SK-N-MC (cell line): ENCODE measurements around the gene P2RX3.

Source experiments
- DNase-seq: peaks from one replicate; pipeline ENCODE4 v3.0.0-alpha.2; 2011; ENCODE audit warnings: low read depth, low spot score
- H3K27ac ChIP-seq: fragments of 200-600 bp; sonication (generic); 2 replicates; pipeline ENCODE4 v1.5.1; 2016; ENCODE audit warnings: mixed run types
- H3K36me3 ChIP-seq: fragments of 200-600 bp; sonication (generic); 2 replicates; pipeline ENCODE4 v1.6.1; 2017; ENCODE audit warnings: antibody characterized with exemption, low read length, mixed read lengths; ENCODE audit not compliant: insufficient read depth
- H3K4me3 ChIP-seq: fragments of 200-600 bp; sonication (generic); 2 replicates; pipeline ENCODE4 v1.5.1; 2016
- H3K9ac ChIP-seq: fragments of 200-600 bp; sonication (generic); 2 replicates; pipeline ENCODE4 v1.8.0; 2017; ENCODE audit warnings: mixed run types, mixed read lengths; ENCODE audit not compliant: insufficient read length
- H3K9me3 ChIP-seq: fragments of 200-600 bp; sonication (generic); 2 replicates; pipeline ENCODE4 v1.6.1; 2017; ENCODE audit warnings: low read depth, mild to moderate bottlenecking, antibody characterized with exemption, low read length, moderate library complexity, mixed read lengths
- EZH2 ChIP-seq: fragments of 200-600 bp; sonication (generic); IDR thresholded peaks from one replicate; pipeline ENCODE4 v1.6.1; 2017; ENCODE audit warnings: antibody characterized with exemption
- FOXP2 ChIP-seq: optimal IDR thresholded peaks from 2 replicates; pipeline ENCODE3; 2011; ENCODE audit warnings: mild to moderate bottlenecking, moderate library complexity; ENCODE audit not compliant: insufficient read depth; ENCODE audit errors: extremely low read length, control extremely low read depth
- POLR2AphosphoS5 ChIP-seq: IDR thresholded peaks from 2 replicates; pipeline ENCODE4 v1.6.1; 2012; ENCODE audit warnings: mild to moderate bottlenecking, low read depth, low read length, borderline replicate concordance

The P2RX3 gene

GRCh38 chr11:57324886-57325734 lies 13.0 kb upstream of the P2RX3 start, which contains the start of gene TNKS1BP1:
Gene TNKS1BP1, minus strand, starts transcription at chr11:57324952. Its CDS starts 3,067 bp downstream, at chr11:57321885.
- DNase-seq, result peak; percentile 75
- peak within 1 kb of the TSS; percentile 97 for H3K27ac ChIP-seq
- H3K9me3 ChIP-seq, result no peaks in the 10 kb centered on the region
- peak within 1 kb of the TSS; percentile 79 for H3K4me3 ChIP-seq
- H3K9ac ChIP-seq, result peak within 1 kb of the TSS; percentile 90
- TF ChIP-seq EZH2, result no peak
- no peak for TF ChIP-seq FOXP2
- TF ChIP-seq POLR2AphosphoS5, result peak; percentile 72
- peaks cover 65% of the 10 kb centered on the region for H3K36me3 ChIP-seq

DNA sequence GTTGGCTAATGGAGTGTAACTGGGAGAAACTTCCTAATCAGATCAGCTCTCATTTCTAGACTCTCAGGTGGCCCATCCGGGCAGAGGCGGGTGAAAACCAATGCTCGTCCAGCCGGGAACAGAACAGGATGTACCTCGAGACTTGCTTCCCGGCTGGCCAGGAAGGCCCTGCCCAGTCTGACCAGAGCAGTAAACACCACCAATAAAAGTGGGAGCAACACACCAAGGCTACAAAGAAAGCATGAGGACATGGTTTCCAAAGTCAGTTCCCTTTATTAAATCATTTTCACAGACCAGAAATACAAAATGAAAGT lies 12.5 kb upstream of the P2RX3 start:
- H3K9me3 ChIP-seq, result no peaks in the 10 kb centered on the region
- no peak for TF ChIP-seq FOXP2
- no peak for TF ChIP-seq POLR2AphosphoS5
- no peak for TF ChIP-seq EZH2
- no peak for DNase-seq
- peaks cover 65% of the 10 kb centered on the region for H3K36me3 ChIP-seq
- H3K9ac ChIP-seq, result peak overlapping the region; percentile 90
- H3K4me3 ChIP-seq, result peak overlapping the region; percentile 79
- peak overlapping the region; percentile 97 for H3K27ac ChIP-seq

DNA sequence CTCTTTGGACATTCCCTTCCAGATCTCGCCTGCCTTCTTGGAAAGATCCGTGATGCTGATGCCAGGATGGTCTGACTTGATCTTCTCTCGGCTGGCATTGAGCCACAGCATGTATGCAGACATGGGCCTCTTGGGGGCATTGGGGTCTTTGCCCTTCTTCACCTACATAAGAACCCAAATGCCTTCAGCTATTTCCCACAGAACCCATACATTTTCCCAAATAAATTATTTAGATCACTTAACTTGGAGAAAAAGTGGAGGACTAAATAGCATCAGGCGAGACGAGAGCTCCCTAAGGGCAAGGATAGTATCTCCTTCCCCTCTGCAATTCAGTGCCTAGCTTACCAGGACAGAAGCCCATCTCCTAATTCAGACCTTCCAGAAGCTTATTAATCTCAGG lies 10.4 kb upstream of the P2RX3 start:
- H3K9ac ChIP-seq, result no peak overlapping the region
- TF ChIP-seq EZH2, result no peak
- no peak for TF ChIP-seq FOXP2
- TF ChIP-seq POLR2AphosphoS5, result no peak

DNA sequence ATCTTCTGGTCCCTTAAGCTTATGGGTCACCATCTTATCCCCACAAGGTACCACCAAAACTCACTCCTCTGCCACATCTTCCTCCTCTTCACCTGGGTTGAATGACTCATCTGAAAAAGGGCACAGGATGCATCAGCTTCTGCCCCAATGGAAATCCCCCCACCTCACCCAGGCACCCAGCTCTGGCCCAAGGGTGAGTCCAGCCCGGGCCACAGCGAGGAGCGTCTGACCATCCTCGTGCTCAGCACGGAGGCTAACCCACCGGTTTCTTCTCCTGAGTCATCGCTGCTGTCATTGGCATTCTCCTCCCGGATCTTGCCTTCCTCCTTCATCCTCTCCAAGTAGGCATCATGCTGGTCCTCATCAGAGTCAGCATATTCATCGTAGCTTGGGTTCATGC lies 8.1 kb upstream of the P2RX3 start:
- Histone ChIP-seq H3K36me3 (peaks cover 96% of the 10 kb centered on the region), H3K4me3 (no peak overlapping the region), H3K27ac (no peak overlapping the region), H3K9ac (no peak overlapping the region), H3K9me3 (no peaks in the 10 kb centered on the region)
- DNase-seq, result no peak
- no peak for TF ChIP-seq EZH2
- no peak for TF ChIP-seq POLR2AphosphoS5
- no peak for TF ChIP-seq FOXP2

More for the DNA sequence above, 10.4 kb upstream of the P2RX3 start:
- H3K27ac ChIP-seq, result peak overlapping the region; percentile 38; the same call in 1 of the 2 replicates
- peaks cover 75% of the 10 kb centered on the region for H3K36me3 ChIP-seq
- H3K4me3 ChIP-seq, result no peak overlapping the region
- DNase-seq, result no peak
- H3K9me3 ChIP-seq, result no peaks in the 10 kb centered on the region

DNA sequence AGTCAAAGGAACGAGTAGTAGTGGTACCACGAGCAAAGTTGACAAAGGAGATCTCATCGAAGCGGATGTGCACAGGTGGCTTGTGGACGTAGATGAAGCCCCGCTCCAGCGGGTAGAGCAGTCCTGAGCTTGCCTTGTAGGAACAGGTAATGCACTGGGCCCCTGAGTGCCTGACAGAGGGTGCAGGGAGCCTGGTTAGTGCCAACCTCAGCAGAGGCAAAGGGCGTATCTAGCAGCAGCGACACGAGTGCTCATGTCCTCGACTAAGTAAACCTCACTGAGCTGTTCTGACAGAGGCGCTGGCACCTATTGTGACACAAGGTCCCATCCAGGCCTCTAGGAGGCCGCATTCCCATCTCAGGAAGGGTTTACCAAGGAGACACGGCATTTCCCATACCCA lies 6.4 kb upstream of the P2RX3 start:
- no peak overlapping the region for H3K4me3 ChIP-seq
- H3K9ac ChIP-seq, result no peak overlapping the region
- H3K9me3 ChIP-seq, result no peaks in the 10 kb centered on the region
- no peak for DNase-seq
- peaks cover 80% of the 10 kb centered on the region for H3K36me3 ChIP-seq
- H3K27ac ChIP-seq, result no peak overlapping the region
- TF ChIP-seq POLR2AphosphoS5 (no peak), EZH2 (no peak), FOXP2 (no peak)

- H3K9ac ChIP-seq, result peak overlapping the region; percentile 96
- TF ChIP-seq EZH2, result no peak
- peaks cover 69% of the 10 kb centered on the region for H3K36me3 ChIP-seq
- no peaks in the 10 kb centered on the region for H3K9me3 ChIP-seq
- no peak for DNase-seq
- H3K4me3 ChIP-seq, result peak overlapping the region; percentile 78; the same call in 1 of the 2 replicates
- no peak overlapping the region for H3K27ac ChIP-seq
These were observed 5.3 kb upstream of the P2RX3 start for GRCh38 chr11:57332694-57333440.

DNA sequence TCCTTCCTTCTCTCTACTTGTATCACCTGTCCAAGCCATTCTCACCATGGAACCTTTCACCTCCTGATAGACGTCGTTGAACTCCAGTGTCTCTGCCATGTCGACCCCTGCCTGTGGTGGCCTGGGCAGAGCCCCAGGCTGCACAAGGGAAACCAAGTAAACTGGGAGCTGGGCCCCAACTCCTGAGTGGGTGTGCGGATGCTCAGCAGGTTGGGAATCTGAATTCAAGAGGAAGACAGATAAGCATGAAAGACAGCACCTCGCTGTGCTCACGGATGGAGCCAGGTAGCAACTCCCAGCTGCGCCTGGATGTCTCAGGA lies 3.2 kb upstream of the P2RX3 start:
- no peak for TF ChIP-seq FOXP2
- TF ChIP-seq POLR2AphosphoS5, result no peak
- no peak for TF ChIP-seq EZH2
- Histone ChIP-seq H3K27ac (peak overlapping the region; percentile 73; the same call in 1 of the 2 replicates), H3K9ac (peak overlapping the region; percentile 96), H3K36me3 (peaks cover 48% of the 10 kb centered on the region), H3K9me3 (no peaks in the 10 kb centered on the region), H3K4me3 (peak overlapping the region; percentile 78)
- no peak for DNase-seq

DNA sequence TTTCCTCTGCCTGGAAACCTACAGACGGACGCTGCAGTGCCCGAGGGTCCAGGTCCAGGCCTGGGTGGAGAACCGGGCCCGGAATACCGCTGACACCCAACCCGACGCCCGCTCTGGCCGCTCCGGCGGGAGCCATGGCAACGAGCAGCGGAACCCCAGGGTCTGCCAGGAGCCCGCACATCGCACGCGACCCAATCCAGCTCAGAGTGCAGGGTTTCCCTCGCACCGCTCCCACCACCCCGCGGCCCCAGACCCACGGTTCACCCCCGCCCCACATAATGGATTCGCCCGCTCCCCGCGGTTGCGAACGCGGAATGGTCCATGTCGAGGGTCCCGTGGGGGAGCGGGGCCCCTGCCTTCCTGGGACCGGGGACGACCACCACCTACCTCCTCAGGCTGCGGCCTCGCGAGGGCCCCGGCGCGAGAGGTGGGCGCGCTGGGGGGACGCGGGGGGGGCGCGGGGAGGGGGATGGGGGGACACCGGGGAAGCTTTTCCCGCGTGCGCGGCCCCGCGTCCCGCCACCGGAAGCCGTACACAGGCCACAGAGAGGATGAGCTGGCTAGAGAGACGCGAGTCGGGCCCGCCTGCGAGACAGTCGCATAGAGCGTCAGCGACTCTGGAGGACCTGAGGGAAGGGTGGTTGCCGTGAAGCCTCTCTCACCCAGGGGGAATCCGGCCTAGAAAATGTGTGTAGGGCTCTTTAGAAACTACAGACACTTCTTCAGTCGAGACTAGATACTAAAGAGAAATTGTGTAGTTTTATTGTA lies 2.6 kb upstream of the P2RX3 start, which contains the start of gene SSRP1:
Gene SSRP1 (minus strand): TSS at position 550 of the 768 bp plus-strand sequence. CDS start 771 bp downstream, outside the sequence.
- peak within 1 kb of the TSS; percentile 73; the same call in 1 of the 2 replicates for H3K27ac ChIP-seq
- DNase-seq, result peak; percentile 45
- H3K9ac ChIP-seq, result peak within 1 kb of the TSS; percentile 96
- H3K9me3 ChIP-seq, result no peaks in the 10 kb centered on the region
- H3K4me3 ChIP-seq, result peak within 1 kb of the TSS; percentile 78
- peak; percentile 89 for TF ChIP-seq POLR2AphosphoS5
- no peak for TF ChIP-seq EZH2
- TF ChIP-seq FOXP2, result peak; percentile 93
- peaks cover 42% of the 10 kb centered on the region for H3K36me3 ChIP-seq
